NOMO-1 treated with dmso at 0.1 percent for 144 hours (cell line): ENCODE data around the gene PIAS2.
"Not testable (repeated sequence)": the region's sequence is repeated elsewhere in the genome, so short reads cannot be mapped to it uniquely, and the experiment has no call there.

ENCODE experiments used
- DNase-seq: peaks from one replicate; lab custom pipeline; 2025; ENCODE audit not compliant: unreplicated experiment; lab: John Stamatoyannopoulos, UW

The PIAS2 gene

DNA sequence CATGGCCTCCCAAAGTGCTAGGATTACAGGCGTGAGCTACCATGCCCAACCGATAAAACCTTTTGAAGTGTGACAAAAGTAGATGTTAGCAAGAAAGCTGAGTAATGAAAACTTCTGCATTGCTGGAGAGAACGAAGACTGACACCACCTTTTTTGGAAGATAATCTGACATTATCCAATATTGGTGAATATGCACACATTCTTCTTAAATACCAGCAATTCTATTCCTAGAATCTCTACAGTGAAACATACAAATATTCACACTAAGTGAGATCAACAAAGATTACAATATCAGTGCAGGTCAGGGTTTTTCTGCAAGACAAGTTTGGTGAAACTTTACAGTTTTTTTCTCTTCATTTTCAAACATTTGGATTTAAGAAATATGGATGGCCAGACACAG, 7.8 kb downstream of the PIAS2 start:
- DNase-seq: no peak

DNA sequence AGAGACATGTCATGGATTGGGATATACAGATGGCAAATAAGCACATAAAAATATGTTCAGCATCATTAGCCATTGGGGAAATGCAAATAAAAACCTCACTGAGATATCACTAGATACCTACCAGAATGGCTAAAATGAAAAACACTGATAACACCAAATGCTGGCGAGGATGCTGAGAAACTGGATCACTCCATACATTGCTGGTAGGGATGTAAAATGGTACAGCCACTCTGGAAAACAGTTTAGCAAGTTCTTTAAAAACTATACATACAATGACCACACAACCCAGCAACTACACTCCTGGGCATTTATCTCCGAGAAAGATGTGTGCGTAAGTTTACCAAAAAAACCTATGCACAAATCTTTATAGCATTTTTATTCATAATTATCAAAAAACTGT, 13.9 kb downstream of the PIAS2 start:
- no peak for DNase-seq

DNA sequence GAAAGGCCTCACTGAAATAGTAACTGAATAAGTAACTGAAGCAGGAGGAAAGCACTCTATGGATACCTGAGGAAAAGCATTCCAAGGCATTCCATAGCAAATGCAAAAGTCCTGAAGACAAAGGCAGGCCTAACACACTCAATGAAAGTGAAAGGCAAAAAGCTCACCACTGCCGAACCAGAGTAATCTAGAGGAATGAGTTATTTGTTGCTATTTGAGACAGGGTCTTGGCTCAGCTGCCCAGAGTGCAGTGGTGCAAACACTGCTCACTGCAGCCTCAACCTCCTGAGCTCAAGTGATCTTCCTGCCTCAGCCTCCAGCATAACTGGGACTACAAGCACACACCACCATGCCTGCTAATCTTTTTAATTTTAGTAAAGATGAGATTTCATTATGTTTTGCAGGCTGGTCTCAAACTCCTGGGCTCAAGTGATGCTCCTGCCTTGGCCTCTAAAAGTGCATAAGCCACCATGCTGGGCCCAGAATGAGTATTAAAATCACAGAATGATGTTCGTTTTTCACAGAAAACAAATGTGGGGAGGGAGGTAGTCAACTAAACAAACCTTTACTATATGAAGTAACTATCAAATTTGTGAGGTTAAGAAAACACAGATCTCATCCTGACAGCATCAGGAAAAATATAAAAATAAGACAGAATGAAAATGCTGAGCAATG, 17.9 kb downstream of the PIAS2 start:
- DNase-seq: no peak

DNA sequence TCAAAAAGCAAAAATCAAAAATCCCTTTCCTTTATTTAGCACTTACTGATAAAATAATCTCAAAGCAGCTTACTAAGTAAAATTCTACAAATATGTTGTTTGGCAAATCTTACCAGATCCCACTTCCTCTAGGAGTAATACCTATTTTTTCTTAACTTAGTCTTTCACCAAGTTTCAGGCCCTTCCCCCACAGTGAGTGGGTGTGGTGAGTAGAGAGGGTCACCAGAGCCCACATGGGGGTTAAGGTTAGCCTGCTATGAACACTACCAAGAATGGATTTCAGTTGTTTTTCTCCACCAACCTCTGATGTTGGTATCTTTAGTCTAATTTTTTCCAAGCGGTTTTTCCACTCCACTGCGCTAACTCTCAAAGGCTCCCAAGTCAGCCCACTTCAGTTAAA, 23.2 kb downstream of the PIAS2 start:
- no peak for DNase-seq

DNA sequence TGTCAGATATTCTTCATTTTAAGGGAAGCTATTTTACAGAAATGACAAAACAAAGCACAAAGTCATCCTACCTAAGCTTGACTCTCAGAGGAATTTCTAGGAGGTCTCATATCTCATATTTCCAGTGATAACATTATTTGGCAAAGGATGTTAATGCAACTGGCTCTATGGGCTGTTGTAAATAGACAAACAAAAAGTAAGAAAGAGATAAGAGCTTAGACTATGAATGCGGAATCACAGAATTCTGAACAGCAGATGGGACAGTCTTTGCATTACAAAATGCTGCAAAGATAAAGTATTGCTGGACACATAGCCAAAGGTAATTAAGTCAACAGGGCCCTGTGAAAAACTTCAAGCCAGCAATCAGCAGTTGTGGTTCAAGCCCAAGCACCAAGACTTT, 23.9 kb downstream of the PIAS2 start:
- no peak for DNase-seq

DNA sequence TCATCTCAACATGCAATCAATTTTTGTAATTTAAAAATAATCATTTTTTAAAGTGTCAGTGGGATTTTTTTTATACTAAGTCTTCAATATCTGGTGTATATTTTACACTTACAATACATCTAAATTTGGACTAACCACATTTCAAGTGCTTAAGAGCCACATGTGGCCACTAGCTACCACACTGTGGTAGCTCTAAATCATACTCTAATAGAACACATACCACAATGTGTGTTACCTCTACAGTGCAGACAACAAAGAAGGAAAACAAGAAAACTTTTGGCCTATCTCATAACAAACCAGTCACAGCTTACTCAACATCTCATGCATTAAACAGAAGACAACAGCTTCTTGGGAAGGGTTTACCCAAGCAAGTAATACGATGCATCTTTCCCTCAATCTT, 24.5 kb downstream of the PIAS2 start:
- no peak for DNase-seq

DNA sequence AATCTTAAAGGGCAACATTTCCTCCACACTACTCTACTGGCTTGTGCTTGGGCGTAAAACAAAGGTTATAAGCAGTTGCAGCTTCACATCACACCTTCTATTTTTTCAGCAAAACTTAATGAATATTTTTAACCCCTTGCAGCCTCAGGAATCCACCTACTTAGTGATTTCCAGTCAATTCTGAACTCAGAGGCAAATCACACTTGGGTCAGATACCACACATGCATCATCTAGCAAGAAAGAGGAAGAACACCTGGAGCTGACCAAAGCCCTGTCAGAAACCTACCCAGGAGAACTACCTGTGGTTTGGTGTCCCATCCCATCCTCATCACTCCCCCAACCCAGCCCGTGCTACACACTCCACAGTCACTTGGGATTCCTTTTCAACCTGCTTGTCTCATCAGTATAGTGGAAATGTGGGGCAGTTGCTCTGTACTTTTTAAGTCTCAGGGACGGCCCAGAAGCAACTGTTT, 25.5 kb downstream of the PIAS2 start:
- DNase-seq: no peak

DNA sequence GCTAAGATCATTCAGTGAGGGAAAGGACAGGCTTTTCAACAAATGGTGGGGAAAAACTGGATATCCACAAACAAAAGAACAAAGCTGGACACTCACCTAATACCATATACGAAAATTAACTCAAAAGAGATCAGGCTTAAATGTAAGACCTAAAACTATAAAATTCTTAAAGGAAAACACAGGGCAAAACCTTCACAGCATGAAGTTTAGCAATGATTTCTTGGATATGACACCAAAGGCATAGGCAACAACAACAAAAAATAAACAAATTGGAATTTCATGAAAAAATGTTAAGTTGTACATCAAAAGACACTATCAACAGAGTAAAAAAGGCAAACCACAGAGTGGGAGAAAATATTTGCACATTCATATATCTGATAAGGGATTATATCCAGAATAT, 28.3 kb downstream of the PIAS2 start:
- no peak for DNase-seq

DNA sequence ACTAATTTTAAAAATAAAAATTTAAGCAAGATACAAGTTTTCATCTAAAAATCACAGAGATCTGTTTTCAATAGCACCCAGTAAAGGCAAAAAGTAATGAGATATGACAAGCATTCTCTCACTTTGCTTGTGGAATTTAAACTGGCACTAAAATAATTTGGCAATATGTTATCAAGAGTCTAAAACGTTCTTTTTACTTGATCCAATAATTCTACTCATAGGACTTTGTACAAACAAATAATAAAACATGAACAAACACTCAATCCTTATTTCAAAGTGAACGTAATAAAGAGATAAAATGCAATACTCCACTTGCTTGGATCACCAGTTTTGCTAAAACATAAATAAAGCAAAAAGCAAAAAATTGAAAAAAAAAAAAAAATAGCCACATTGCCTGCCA, 30.4 kb downstream of the PIAS2 start:
- DNase-seq: no peak

DNA sequence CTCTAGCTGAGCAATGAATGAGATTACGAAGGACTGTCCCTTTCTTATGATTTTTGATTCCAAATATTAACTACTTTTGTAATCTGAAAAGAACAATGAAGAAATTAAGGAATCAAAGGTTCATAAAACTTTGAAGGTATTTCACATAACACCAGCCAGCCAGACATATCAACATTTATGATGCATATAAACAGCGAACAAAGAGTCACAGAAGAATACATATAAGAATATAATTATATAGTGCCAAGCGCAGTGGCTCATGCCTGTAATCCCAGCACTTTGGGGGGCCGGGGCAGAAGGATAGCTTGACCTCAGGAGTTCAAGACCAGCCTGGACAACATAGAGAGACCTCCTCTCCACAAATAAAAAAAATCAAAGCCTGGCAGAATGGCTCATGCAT, 34.1 kb downstream of the PIAS2 start:
- no peak for DNase-seq

DNA sequence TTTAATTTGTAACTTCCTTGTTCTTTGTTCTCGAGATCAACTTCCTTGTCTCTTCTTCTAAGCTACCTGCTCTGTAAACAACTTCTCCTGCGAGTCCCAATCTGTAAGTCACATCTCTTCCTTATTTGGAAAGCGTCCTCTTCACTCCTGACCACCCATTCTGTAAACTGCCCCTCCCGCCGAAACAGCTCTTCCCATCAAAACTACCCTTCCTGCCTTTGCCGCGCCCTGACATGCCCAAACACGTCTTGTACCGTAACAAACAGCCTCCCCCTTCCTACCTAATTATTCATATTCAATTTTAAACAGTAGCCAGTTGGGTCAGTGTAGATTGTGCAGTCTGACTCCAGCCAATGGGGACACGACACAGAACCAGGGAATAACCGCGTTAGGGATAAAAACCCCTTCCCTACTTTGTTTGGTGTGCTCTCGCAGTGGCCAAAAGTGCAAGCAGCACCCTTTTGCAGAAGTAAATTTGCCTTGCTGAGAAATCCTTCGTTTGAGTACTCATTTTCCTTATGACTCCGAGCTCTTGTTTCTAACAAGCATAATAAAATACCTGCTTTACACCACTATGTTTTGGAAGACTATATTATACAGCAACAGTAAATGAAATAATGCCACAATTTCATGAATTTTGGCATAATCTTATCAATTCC, 39.8 kb downstream of the PIAS2 start:
- DNase-seq: no peak

DNA sequence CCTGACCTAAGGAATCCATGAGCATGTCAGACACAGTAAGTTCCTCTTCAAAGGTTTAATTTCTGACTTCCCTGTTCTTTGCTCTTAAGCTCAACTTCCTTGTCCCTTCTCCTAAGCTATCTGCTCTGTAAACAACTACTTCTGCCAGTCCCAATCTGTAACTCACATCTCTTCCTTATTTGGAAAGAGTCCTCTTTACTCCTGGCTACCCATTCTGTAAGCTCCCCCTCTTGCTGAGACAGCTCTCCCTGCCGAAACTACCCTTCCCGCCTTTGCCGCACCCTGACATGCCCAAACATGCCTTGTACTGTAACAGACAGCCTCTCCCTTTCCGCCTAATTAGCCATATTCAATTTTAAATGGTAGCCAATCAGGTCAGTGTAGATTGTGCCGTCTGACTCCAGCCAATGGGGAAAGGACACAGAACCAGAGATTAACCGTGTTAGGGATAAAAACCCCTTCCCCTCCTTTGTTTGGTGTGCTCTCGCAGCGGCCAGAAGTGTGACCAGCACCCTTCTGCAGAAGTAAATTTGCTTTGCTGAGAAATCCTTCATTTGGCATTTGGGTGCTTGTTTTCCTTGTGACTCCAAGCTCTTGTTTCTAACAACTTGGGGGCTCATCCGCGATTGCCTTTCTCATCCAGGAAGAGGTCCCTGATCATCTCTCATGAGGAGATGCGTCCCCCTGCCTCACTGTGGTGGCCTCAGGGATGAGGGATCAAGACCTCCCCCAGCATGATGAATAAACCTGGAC, 49.0 kb downstream of the PIAS2 start:
- no peak for DNase-seq

DNA sequence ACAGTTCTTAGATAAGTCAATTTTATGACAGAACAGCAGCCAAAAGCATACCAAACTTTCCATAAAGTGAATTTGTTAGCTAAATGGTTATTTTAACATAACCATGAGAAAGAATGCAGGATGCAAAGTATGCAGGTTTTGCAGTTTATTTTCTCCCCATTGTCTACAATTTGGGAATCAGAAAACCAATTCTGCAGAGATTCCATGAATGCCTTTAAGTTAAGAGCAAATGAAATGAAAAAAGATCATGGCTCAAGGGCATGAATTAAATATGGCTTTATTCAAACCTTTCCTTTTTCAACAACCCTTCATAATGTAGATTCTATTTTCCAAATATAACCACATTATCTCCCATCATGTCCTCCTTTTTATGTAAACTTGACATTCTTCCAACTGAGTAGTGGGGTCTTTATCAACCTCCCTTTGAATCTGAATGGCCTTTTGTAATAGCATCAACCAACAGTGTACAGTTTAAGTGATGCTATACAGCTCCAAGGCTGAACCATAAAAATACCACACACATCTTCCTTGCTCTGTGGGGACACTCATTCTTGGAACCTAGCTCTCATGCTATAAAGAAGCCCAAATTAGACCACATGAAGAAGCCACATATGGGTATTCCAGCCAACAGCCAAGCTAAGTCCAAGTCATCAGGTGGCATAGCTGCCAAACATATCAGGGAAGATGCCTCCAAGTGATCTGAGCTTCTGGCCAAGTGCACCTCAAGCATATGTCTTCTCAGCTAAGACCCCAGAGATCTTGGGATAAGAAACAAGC, 49.8 kb downstream of the PIAS2 start:
- DNase-seq: no peak

DNA sequence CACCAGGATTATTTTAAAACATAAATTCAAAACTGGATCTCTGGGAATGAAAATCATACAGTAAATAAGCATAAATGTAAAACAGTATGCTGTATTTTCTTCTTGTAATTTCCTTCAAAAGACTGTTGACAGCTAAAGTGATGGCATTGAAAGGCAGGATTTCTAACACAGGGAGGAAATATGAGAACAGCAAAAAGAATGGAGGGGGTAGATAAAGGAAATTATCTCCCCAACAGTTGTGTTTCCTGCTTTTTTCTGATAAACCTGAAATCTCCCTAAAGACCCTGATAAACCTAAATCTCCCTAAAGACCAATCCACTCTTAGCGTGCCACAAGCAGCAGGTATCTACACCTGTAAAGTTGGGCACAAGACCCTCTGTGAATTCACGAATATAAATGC, 50.8 kb downstream of the PIAS2 start:
- no peak for DNase-seq

DNA sequence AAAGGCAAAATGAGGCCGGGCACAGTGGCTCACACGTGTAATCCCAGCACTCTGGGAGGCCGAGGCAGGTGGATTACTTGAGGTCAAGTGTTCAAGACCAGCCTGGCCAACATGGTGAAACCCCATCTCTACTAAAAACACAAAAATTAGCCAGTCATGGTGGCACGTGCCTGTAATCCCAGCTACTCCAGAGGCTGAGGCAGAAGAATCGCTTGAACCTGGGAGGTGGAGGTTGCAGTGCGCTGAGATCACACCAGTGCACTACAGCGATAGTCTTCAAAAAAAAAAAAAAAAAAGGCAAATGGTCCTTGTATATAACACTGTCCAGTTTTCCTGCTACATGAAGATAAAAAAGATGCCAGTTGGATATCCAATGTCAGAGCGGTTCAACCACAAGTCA, 52.1 kb downstream of the PIAS2 start:
- not testable (repeated sequence) for DNase-seq

DNA sequence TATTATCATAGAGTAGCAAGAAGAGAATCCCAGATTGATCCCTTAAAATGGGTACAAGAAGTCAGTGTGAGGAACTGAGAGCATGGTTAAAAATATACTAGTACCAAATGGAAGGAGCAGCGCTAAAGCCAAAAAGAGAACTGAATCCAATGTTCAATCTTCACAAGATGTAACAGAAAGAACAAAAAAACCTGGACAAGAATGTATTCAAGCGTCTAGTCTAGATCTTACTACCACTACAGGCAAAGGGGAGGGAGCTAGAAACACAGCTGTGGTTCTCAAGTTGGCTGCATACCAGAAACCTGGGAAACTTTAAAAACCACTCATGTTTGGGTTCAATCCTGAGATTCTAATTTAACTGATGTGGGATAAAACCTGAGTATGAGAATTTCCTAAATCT, 57.5 kb downstream of the PIAS2 start:
- no peak for DNase-seq

DNA sequence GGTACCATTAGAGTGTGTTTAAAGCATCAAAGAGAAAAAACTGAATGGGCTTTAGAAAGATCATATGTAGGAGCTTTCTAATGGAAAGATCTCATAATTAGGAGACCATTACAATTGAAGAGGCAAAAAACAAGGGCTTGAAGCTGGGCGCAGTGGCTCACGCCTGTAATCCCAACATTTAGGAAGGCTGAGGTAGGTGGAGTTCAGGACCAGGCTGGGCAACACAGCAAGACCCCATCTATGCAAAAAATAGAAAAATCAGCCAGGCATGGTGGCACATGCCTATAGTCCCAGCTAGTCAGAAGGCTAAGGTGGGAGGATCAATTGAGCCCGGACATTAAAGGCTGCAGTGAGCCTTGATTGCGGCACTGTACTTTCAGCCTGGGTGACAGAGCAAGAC, 59.0 kb downstream of the PIAS2 start:
- no peak for DNase-seq

DNA sequence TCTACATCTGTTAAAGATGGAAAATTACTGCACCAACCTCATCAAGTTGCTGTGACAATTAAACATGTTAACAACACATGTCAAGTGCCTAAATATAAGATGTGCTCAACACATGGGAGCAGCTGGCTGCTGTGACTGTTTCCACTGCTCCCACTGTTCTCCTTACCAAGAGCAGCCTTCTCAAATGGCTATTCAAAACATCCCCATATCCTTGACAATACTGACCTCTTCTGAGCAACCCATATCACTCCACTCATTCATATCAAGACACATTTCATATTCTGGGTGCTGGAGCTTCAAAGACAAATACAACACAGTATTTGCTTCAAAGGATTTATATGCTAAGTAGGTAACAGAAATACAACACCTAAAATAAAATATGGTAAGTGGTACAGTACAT, 60.3 kb downstream of the PIAS2 start:
- no peak for DNase-seq

DNA sequence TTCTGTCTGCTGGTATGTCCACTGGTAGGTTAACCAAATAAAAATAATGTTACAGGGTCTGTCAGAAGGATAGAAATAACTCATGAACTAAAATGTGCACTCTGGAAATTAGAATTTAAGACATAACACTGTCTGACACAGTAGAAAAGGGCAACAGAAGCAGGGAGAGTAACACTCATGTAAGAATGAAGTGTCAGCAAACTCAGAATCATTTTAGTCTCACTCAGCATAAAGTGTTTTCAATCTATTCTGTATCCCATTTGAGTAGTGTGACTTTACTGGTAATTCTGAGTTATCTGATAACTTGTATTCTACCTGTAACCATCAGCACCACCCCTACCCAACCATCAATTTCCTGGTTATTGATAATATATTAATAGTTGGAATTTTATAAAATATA, 68.3 kb downstream of the PIAS2 start:
- DNase-seq: no peak

DNA sequence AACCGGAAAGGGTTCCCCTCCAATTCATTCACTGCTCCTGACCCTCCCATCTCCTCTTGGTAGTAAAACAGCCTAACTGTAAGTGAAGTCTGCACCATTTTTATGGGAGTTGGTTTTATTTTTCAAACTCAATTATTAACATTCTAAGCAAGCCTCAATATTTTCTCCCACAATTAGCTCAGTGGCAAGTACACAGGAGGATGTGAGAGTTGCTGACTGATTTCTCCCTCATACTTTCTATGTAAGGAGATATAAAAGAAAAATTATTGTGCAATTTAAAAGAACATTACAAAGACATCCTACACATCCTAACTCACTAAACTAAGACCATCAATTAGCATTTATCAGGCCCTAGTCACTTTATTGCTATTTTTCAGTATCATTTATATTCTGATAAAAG, 73.9 kb downstream of the PIAS2 start:
- DNase-seq: no peak

DNA sequence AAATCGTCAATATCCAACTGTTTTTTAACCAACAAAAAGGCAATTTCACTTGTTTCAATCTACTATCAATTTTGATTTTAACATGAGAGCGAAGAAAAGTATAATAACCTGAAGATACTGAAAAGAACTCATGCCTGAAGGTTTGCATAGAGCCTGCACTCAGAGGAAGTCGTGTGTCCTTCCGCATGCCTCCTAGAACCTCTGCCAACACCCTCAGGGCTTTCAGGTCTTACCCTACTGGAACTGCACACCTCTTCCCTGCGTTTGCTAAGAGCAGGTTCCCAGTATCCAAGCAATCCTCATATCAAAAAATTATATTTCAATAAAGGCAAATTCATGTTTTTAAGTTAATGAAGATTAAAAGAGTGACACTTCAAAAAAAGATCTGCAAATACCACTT, 74.7 kb downstream of the PIAS2 start:
- DNase-seq: no peak

DNA sequence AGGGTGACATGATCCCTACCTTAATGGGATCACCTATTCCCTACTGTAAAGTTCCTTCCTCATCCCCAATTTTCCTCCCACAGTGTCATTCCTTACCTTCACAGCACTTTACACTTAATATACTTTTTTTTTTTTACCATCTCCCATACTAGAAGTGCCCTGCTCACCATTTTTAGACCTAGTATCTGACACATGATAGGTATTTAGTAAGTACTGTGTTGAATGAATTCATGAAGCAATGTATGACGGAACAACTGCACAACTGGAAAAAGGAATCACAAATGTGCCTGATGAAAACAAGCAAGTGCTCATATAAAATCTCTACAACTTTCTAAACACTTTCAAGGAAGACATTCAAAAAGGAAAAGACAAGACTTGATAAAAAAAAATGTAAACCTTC, 83.4 kb downstream of the PIAS2 start:
- no peak for DNase-seq
